Gastroesophageal sphincter (tissue), 3 donors: ENCODE measurements around the gene PDZD7.

Experiments used
- CTCF ChIP-seq, 4 experiments: fragments of 200-600 bp in 2 of 4; fragments of 450-650 bp in 2 of 4; sonication (generic) in 1 of 4; IDR thresholded peaks; one replicate each; pipeline ENCODE4 v1.5.1; 2017 to 2019; ENCODE audit warnings: antibody characterized with exemption in 4 of 4, mild to moderate bottlenecking in 2 of 4, moderate library complexity in 2 of 4
- EP300 ChIP-seq: sonication (generic); formaldehyde crosslinking; IDR thresholded peaks from one replicate; pipeline ENCODE4 v1.6.1; 2017; ENCODE audit warnings: antibody characterized with exemption, mild to moderate bottlenecking
- POLR2A ChIP-seq, 2 donors: fragments of 450-650 bp; IDR thresholded peaks; one replicate each; pipeline ENCODE4 v1.6.1; 2017; ENCODE audit warnings: antibody characterized with exemption in 2 of 2, mild to moderate bottlenecking in 2 of 2, moderate library complexity in 1 of 2

DNA sequence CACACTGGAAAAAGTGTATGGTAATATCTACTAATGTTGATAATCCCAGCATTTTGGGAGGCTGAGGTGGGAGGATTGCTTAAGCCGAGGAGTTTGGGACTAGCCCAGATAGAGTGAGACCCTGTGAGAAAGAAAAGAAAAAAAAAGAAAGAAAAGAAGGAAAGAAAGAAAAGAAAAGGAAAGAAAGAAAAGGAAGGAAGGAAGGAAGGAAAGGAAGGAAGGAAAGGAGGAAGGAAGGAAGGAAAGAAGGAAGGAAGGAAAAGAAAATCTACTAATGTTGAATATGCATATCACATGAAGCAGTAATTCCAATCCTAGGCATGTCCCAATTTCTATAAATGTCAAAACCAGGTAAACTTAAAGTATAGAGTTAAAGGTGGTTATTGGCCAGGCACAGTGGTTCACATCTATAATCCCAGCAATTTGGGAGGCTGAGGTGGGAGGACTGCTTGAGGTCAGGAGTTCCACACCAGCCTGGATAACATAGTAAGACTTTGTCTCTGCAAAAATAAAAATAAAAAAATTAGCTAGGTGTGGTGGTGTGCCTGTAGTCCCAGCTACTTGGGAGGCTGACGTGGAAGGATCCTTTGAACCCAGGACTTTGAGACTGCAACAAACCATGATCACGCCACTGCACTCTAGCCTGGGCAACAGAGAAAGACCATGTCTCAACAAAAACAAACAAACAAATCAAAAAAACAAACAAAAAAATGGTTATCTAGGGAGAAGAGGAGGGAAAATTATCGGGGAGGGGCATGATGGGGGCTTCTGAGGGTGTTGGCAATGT is 25.6 kb upstream of the PDZD7 start:
- TF ChIP-seq CTCF (IDR thresholded peaks at IDR 0.05) (no peak), EP300 (no peak), POLR2A (IDR thresholded peaks at IDR 0.05) (no peak)
